WTC11 (cell line): Measurements from ENCODE around the gene UBE2H. TPM values are rescaled to one million over a fixed set of nuclear protein-coding genes. Genes with fewer than 3 reads are reported as not detected.
A peak's percentile ranks its signal among the peaks of the same experiment; 100 is the strongest.

Experiments
- ATAC-seq: fragments of 200-7000 bp; cut with Tn5 transposase; 2 replicates; pipeline ENCODE4 v1.10.0; 2021; ENCODE audit warnings: mild to moderate bottlenecking, moderate library complexity
- CTCF ChIA-PET: fragments of 300-600 bp; sonication (Branson Sonifier 250); formaldehyde crosslinking; loops from one replicate; lab custom pipeline; 2021; ENCODE audit warnings: antibody characterized with exemption; lab: Charles Lee
- POLR2A ChIA-PET: fragments of 350-600 bp; sonication (Branson Sonifier 250); formaldehyde crosslinking; loops from one replicate; lab custom pipeline; 2021; ENCODE audit warnings: antibody characterized with exemption; lab: Charles Lee
- DNase-seq: peaks from one replicate; pipeline ENCODE4 v3.0.0; 2021; ENCODE audit warnings: low spot score
- H3K27ac Mint-ChIP-seq: 2 replicates; pipeline ENCODE4 v1.8.0; 2021; ENCODE audit warnings: mixed read lengths
- H3K27me3 Mint-ChIP-seq: 2 replicates; pipeline ENCODE4 v1.8.0; 2021; ENCODE audit warnings: low read depth, mild to moderate bottlenecking, moderate library complexity, mixed read lengths
- H3K36me3 Mint-ChIP-seq: 2 replicates; pipeline ENCODE4 v1.8.0; 2021; ENCODE audit warnings: mixed read lengths
- H3K4me1 Mint-ChIP-seq: 2 replicates; pipeline ENCODE4 v1.8.0; 2022; ENCODE audit warnings: mixed read lengths
- H3K4me3 Mint-ChIP-seq: 2 replicates; pipeline ENCODE4 v1.8.0; 2021; ENCODE audit warnings: mild to moderate bottlenecking, moderate library complexity, mixed read lengths
- H3K9me3 Mint-ChIP-seq: 2 replicates; pipeline ENCODE4 v1.8.0; 2021; ENCODE audit warnings: mixed read lengths
- CREB1 ChIP-seq: sonication (generic); formaldehyde crosslinking; IDR thresholded peaks from 2 replicates; pipeline ENCODE4 v1.8.0; 2023; ENCODE audit warnings: mild to moderate bottlenecking, missing genetic modification reagents
- CREM ChIP-seq: sonication (generic); formaldehyde crosslinking; IDR thresholded peaks from 2 replicates; pipeline ENCODE4 v1.8.1; 2022; ENCODE audit warnings: mild to moderate bottlenecking, missing genetic modification reagents, moderate library complexity
- ESRRA ChIP-seq: sonication (generic); formaldehyde crosslinking; IDR thresholded peaks from 2 replicates; pipeline ENCODE4 v1.8.1; 2022; ENCODE audit warnings: mild to moderate bottlenecking, missing genetic modification reagents, borderline replicate concordance
- ETV6 ChIP-seq: sonication (generic); formaldehyde crosslinking; IDR thresholded peaks from 2 replicates; pipeline ENCODE4 v1.8.1; 2022; ENCODE audit warnings: mild to moderate bottlenecking, missing genetic modification reagents
- FOXK1 ChIP-seq: sonication (generic); formaldehyde crosslinking; IDR thresholded peaks from 2 replicates; pipeline ENCODE4 v1.8.0; 2022; ENCODE audit warnings: mild to moderate bottlenecking, moderate library complexity, missing genetic modification reagents
- GRHL2 ChIP-seq: fragments of 250-450 bp; sonication (Bioruptor Pico); IDR thresholded peaks from 2 replicates; pipeline ENCODE4 v1.8.0; 2022; ENCODE audit warnings: mild to moderate bottlenecking, moderate library complexity; ENCODE audit not compliant: insufficient replicate concordance, severe bottlenecking
- GTF2I ChIP-seq: fragments of 250-450 bp; sonication (Bioruptor Pico); conservative IDR thresholded peaks from 2 replicates; pipeline ENCODE4 v1.4.0; 2021; ENCODE audit warnings: mild to moderate bottlenecking
- IRF2 ChIP-seq: sonication (generic); formaldehyde crosslinking; IDR thresholded peaks from 2 replicates; pipeline ENCODE4 v1.8.0; 2022; ENCODE audit warnings: low read depth, missing genetic modification reagents, borderline replicate concordance
- MYBL2 ChIP-seq: sonication (generic); formaldehyde crosslinking; IDR thresholded peaks from 2 replicates; pipeline ENCODE4 v1.8.1; 2023; ENCODE audit warnings: mild to moderate bottlenecking, moderate library complexity, missing genetic modification reagents
- NR2C2 ChIP-seq: sonication (generic); formaldehyde crosslinking; IDR thresholded peaks from 2 replicates; pipeline ENCODE4 v1.8.0; 2022; ENCODE audit warnings: mild to moderate bottlenecking, missing genetic modification reagents
- TEAD4 ChIP-seq: sonication (generic); formaldehyde crosslinking; IDR thresholded peaks from 2 replicates; pipeline ENCODE4 v1.8.0; 2022; ENCODE audit warnings: mild to moderate bottlenecking, missing genetic modification reagents
- ZBTB21 ChIP-seq: sonication (generic); formaldehyde crosslinking; IDR thresholded peaks from 2 replicates; pipeline ENCODE4 v1.8.1; 2023; ENCODE audit warnings: mild to moderate bottlenecking, missing genetic modification reagents, borderline replicate concordance
- ZNF263 ChIP-seq: sonication (generic); formaldehyde crosslinking; IDR thresholded peaks from 2 replicates; pipeline ENCODE4 v1.8.1; 2022; ENCODE audit warnings: low read depth, mild to moderate bottlenecking, moderate library complexity, missing genetic modification reagents
- total RNA-seq: library from RNA; stranded (reverse); gene quantifications from 3 replicates; pipeline ENCODE4 v1.2.3, GENCODE V29; 2021
- TF ChIP-seq, protein P1 (sequence below): fragments of 250-450 bp; sonication (Bioruptor Pico); IDR thresholded peaks from 2 replicates; pipeline ENCODE4 v1.8.0; 2021; ENCODE audit warnings: mild to moderate bottlenecking
- TF ChIP-seq, protein P2 (sequence below): sonication (generic); formaldehyde crosslinking; conservative IDR thresholded peaks from 2 replicates; pipeline ENCODE4 v1.8.1; 2023; ENCODE audit warnings: mild to moderate bottlenecking, low read depth, missing genetic modification reagents, moderate library complexity
- TF ChIP-seq, protein P3 (sequence below): fragments of 250-450 bp; sonication (Bioruptor Pico); IDR thresholded peaks from 2 replicates; pipeline ENCODE4 v1.9.0; 2021; ENCODE audit warnings: mild to moderate bottlenecking
- TF ChIP-seq, protein P4 (sequence below): fragments of 250-450 bp; sonication (Bioruptor Pico); IDR thresholded peaks from 2 replicates; pipeline ENCODE4 v1.9.0; 2021; ENCODE audit warnings: moderate library complexity, mild to moderate bottlenecking, inconsistent platforms, borderline replicate concordance
- TF ChIP-seq, protein P5 (sequence below): sonication (generic); formaldehyde crosslinking; IDR thresholded peaks from 2 replicates; pipeline ENCODE4 v1.8.1; 2022; ENCODE audit warnings: mild to moderate bottlenecking, moderate library complexity, missing genetic modification reagents

Gene UBE2H
- total RNA-seq, 1 experiment from 2014 or later: 55.0 TPM

DNA sequence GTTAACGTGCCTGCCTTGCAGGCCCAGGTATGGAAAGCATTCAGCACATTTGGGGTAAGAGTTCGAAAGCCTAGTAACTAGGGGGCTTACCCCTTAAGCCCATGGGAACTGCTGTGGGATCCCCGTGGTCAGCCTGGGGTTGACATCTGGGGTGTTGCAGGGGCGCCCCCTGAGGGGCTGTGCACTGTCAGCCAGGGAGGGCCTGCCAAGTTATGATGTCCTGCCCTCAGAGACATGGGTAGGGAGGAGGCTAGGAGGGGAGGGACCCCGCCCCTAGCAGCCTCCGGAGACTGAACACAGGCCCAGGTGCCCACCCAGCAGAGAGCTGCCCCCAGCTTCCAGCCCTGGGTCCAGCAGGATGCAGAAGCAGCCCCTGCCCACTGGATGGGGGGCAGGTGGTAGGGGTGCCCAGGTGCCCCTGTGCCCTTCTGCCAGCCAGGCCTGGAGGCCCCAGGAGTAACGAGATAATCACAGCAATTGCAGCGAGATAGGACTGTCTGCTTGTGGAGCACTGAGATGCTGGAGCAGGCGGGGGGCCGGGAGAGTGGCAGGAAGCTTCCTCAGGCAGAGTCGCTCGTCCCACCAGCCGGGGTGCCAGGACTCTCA lies 153.3 kb downstream of the UBE2H start:
- DNase-seq (peak; percentile 19), ATAC-seq (no peak)
- Mint-ChIP-seq H3K36me3 (no peaks in the 10 kb centered on the region), H3K4me3 (no peak overlapping the region), H3K4me1 (peaks cover 47% of the 10 kb centered on the region), H3K27ac (no peak overlapping the region), H3K27me3 (peaks cover 5% of the 10 kb centered on the region; the same call in 1 of the 2 replicates), H3K9me3 (no peaks in the 10 kb centered on the region)
- POLR2A ChIA-PET: no interaction called here
- CTCF ChIA-PET: interaction anchor here (1.2 to 2.0 kb wide), 3 partner anchors 25 to 26 kb away, joined by 4 to 15 read pairs (median 9); no protein-coding TSS in a partner anchor
- TF ChIP-seq ETV6: no peak
- TF ChIP-seq, protein P1, sequence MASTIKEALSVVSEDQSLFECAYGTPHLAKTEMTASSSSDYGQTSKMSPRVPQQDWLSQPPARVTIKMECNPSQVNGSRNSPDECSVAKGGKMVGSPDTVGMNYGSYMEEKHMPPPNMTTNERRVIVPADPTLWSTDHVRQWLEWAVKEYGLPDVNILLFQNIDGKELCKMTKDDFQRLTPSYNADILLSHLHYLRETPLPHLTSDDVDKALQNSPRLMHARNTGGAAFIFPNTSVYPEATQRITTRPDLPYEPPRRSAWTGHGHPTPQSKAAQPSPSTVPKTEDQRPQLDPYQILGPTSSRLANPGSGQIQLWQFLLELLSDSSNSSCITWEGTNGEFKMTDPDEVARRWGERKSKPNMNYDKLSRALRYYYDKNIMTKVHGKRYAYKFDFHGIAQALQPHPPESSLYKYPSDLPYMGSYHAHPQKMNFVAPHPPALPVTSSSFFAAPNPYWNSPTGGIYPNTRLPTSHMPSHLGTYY: no peak
- TF ChIP-seq, protein P2, sequence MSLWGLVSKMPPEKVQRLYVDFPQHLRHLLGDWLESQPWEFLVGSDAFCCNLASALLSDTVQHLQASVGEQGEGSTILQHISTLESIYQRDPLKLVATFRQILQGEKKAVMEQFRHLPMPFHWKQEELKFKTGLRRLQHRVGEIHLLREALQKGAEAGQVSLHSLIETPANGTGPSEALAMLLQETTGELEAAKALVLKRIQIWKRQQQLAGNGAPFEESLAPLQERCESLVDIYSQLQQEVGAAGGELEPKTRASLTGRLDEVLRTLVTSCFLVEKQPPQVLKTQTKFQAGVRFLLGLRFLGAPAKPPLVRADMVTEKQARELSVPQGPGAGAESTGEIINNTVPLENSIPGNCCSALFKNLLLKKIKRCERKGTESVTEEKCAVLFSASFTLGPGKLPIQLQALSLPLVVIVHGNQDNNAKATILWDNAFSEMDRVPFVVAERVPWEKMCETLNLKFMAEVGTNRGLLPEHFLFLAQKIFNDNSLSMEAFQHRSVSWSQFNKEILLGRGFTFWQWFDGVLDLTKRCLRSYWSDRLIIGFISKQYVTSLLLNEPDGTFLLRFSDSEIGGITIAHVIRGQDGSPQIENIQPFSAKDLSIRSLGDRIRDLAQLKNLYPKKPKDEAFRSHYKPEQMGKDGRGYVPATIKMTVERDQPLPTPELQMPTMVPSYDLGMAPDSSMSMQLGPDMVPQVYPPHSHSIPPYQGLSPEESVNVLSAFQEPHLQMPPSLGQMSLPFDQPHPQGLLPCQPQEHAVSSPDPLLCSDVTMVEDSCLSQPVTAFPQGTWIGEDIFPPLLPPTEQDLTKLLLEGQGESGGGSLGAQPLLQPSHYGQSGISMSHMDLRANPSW (CRISPR knock-in tag): no peak
- TF ChIP-seq, protein P3, sequence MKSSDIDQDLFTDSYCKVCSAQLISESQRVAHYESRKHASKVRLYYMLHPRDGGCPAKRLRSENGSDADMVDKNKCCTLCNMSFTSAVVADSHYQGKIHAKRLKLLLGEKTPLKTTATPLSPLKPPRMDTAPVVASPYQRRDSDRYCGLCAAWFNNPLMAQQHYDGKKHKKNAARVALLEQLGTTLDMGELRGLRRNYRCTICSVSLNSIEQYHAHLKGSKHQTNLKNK: no peak

DNA sequence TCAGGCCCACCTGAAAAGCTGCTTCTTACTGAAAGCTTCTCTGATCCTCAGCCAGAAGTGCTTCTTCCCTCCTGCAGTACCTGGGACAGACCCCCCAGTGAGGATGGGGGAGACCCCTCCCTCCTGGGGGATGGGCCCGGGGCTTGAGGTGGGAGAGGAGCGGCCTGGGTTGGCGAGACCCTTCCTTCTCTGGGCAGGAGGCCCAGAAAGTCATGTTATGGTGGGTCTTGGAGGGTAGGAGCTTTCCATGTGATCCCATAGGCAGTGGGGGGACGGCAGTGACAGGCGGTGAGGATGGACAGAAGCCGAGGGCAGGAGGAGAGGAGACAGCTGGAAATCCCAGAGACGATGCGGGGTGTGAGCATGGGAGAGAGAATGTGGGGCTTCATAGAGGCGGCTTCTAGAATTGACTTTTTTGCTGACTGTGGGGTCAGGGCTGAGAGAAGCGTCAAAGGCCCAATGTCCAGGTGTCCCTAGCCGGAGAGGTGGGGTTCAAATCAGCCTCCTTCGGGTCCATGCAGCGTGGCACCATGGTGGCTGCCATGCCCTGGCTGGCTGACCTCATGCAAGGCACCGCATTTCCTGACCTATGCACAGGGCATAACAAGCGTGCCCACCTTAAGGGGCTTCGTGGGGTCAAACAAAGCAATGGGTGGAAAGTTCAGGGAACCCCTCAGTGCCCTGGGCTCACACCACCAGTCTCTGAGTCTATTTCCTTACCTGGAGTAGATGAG lies 154.0 kb downstream of the UBE2H start:
- peaks cover 9% of the 10 kb centered on the region; the same call in 1 of the 2 replicates for H3K27me3 Mint-ChIP-seq
- POLR2A ChIA-PET: no interaction called here
- no peak for DNase-seq
- CTCF ChIA-PET: interaction anchor here (1.0 to 2.0 kb wide), 2 partner anchors 26 to 31 kb away, joined by 3 to 15 read pairs; no protein-coding TSS in a partner anchor
- no peak overlapping the region for H3K27ac Mint-ChIP-seq
- H3K4me1 Mint-ChIP-seq: peaks cover 47% of the 10 kb centered on the region
- no peak for ATAC-seq
- H3K9me3 Mint-ChIP-seq: no peaks in the 10 kb centered on the region
- no peak overlapping the region for H3K4me3 Mint-ChIP-seq
- H3K36me3 Mint-ChIP-seq: no peaks in the 10 kb centered on the region
- TF ChIP-seq CREB1 (CRISPR knock-in tag) (no peak), GRHL2 (CRISPR knock-in tag) (no peak), NR2C2 (CRISPR knock-in tag) (no peak), CREM (CRISPR knock-in tag) (no peak), TEAD4 (CRISPR knock-in tag) (no peak)

DNA sequence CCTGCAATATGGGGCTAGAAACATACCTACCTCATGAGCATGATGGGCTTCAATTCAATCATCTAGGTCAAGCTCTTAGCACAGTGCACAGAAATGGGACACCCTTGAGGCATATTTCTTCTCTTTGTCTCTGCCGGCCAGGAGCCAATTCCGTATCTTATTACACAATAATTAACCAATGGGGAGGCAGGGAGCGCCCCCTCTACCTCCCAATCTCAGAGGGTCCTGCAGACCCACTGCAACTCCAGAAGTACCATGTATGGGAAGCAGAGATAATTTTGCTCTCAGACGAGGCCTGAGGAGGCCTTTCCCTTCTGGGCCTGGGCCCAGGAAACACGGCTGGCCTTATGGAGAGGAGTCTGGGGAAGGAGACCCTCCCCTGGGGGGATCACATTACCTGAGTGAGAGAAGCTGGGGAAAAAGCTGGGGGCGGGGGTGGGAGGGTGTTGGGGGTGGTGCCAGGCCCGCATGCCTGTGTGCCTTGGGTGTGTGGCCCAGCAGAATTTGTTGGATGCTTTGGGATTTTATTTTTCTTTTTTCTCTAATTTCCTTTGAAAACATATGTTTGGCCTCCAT lies 155.5 kb downstream of the UBE2H start:
- TF ChIP-seq ZNF263 (CRISPR knock-in tag) (no peak), ETV6 (no peak)
- peaks cover 41% of the 10 kb centered on the region for H3K4me1 Mint-ChIP-seq
- DNase-seq: peak; percentile 41
- H3K9me3 Mint-ChIP-seq: no peaks in the 10 kb centered on the region
- H3K4me3 Mint-ChIP-seq: no peak overlapping the region
- ChIA-PET POLR2A (no interaction called here), CTCF (interaction anchor here (0.6 to 2.0 kb wide), 3 partner anchors 10 to 28 kb away, joined by 3 to 15 read pairs (median 9); no protein-coding TSS in a partner anchor)
- peaks cover 13% of the 10 kb centered on the region for H3K27me3 Mint-ChIP-seq
- peak; percentile 53 for ATAC-seq
- H3K27ac Mint-ChIP-seq: peak overlapping the region; percentile 53; the same call in 1 of the 2 replicates
- no peaks in the 10 kb centered on the region for H3K36me3 Mint-ChIP-seq

DNA sequence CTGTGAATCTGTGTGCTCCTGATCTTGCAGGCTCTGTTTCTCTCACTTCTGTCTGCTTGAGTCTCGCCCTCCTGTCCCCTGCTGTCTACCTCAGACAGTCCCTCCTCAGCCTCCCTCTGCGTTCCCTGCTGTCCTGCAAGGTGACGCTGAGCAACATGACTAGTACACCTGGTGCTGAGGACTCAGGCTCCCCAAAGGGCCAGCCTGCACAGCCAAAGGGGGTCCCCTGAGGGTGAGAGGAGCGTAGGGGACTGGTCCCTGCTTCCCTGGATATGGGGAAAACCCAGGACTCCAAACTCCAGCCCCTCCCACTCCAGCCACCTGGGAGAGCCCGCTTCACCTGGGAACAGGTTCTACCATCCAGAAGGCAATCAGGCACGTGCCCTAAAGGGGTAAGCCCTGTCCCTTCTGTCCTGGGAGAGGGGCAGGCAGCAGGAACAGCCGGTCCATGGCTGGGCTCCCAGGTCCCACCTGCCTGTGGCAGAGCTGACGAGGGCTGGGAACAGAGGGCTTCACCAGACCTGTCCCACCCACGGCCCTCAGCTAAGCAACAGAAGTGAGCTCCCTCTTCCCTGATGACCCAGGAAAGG lies 156.5 kb downstream of the UBE2H start:
- Mint-ChIP-seq H3K4me1 (peaks cover 31% of the 10 kb centered on the region), H3K9me3 (no peaks in the 10 kb centered on the region), H3K4me3 (no peak overlapping the region), H3K27me3 (peaks cover 22% of the 10 kb centered on the region), H3K27ac (no peak overlapping the region), H3K36me3 (no peaks in the 10 kb centered on the region)
- POLR2A ChIA-PET: no interaction called here
- ATAC-seq (no peak), DNase-seq (peak; percentile 18)
- CTCF ChIA-PET: interaction anchor here (1.1 kb wide), 1 partner anchor 17 kb away, joined by 9 read pairs; no protein-coding TSS in a partner anchor
- TF ChIP-seq MYBL2 (CRISPR knock-in tag) (no peak), IRF2 (CRISPR knock-in tag) (no peak), ZBTB21 (CRISPR knock-in tag) (no peak), FOXK1 (CRISPR knock-in tag) (no peak), ESRRA (CRISPR knock-in tag) (no peak), GTF2I (CRISPR knock-in tag) (no peak)
- TF ChIP-seq, protein P4, sequence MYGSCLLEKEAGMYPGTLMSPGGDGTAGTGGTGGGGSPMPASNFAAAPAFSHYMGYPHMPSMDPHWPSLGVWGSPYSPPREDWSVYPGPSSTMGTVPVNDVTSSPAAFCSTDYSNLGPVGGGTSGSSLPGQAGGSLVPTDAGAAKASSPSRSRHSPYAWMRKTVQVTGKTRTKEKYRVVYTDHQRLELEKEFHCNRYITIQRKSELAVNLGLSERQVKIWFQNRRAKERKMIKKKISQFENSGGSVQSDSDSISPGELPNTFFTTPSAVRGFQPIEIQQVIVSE (CRISPR knock-in tag): no peak
- TF ChIP-seq, protein P5, sequence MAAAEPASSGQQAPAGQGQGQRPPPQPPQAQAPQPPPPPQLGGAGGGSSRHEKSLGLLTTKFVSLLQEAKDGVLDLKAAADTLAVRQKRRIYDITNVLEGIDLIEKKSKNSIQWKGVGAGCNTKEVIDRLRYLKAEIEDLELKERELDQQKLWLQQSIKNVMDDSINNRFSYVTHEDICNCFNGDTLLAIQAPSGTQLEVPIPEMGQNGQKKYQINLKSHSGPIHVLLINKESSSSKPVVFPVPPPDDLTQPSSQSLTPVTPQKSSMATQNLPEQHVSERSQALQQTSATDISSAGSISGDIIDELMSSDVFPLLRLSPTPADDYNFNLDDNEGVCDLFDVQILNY (CRISPR knock-in tag): no peak
